Left cardiac atrium (tissue), 4 donors: Measurements from ENCODE around the gene FAM114A1. TPM values are rescaled to one million over a fixed set of nuclear protein-coding genes. Genes with fewer than 3 reads are reported as not detected.

Experiments used
- ATAC-seq, 2 donors: fragments of 200-7000 bp; cut with Tn5 transposase; one replicate each; pipeline ENCODE4 v1.9.1; 2020; ENCODE audit warnings: mild to moderate bottlenecking in 2 of 2, moderate library complexity in 2 of 2
- DNase-seq: peaks from one replicate; pipeline ENCODE4 v3.0.0-alpha.2; 2020
- intact Hi-C, 2 donors: fragments of 100-400 bp; cut with DNase I; formaldehyde crosslinking; loops; one replicate each; pipeline versions ENCODE4 v1.14.1 to v1.15.1; 2022 to 2023
- long read RNA-seq: library from polyadenylated mRNA; unstranded; transcript quantifications from one replicate; pipeline ENCODE4 v2.0.0, GENCODE V29; 2021
- total RNA-seq, 2 donors: library from RNA; stranded (reverse); fragmentation: NEBNext Ultra II Directional; extraction: Animal tissue kit (Norgen Biotek cat#: 25700); gene quantifications; one replicate each; pipeline ENCODE4 v1.2.1, GENCODE V29; 2021
- donor health status: DM: no; HTN: yes; CAD: no.
- donor health status: DM: no; HTN: yes; CAD: no; lungs with severe emphysema.
- donor health status: DM: yes; HTN: yes; CAD: no.
- donor health status: Dilated cardiomyopathy.

The FAM114A1 gene
- total RNA-seq: 10 to 100 TPM; 38.3 to 49.2 TPM
- long read RNA-seq, full-length matches to known transcripts: 1 of 19 reads
- long read RNA-seq, partial matches to known transcripts: 2 of 19 reads
- long read RNA-seq, other reads (novel, unspliced or antisense): 16 of 19 reads

- peak; percentile 89 for DNase-seq
- ATAC-seq: peak; percentile 98 to 99
- intact Hi-C loops: no loop called here
Measured at GRCh38 chr4:38867478-38868058, at the start of gene FAM114A1. Gene FAM114A1, plus strand, starts transcription at chr4:38867806. Its CDS starts 10,273 bp downstream, at chr4:38878079.

GRCh38 chr4:38818441-38818976 lies 49.1 kb upstream of the FAM114A1 start:
- DNase-seq (no peak), ATAC-seq (no peak)
- intact Hi-C loops: no loop called here

GRCh38 chr4:38819569-38819968 lies 48.0 kb upstream of the FAM114A1 start:
- DNase-seq (no peak), ATAC-seq (no peak)
- intact Hi-C loops: no loop called here

GRCh38 chr4:38820329-38821061 lies 47.1 kb upstream of the FAM114A1 start:
- DNase-seq (no peak), ATAC-seq (no peak)
- intact Hi-C loops: no loop called here

GRCh38 chr4:38821739-38822138 lies 45.9 kb upstream of the FAM114A1 start:
- ATAC-seq (no peak), DNase-seq (no peak)
- intact Hi-C loops: no loop called here

GRCh38 chr4:38822748-38823303 lies 44.8 kb upstream of the FAM114A1 start:
- intact Hi-C loops: no loop called here
- ATAC-seq: no peak
- no peak for DNase-seq

GRCh38 chr4:38823766-38824165 lies 43.8 kb upstream of the FAM114A1 start:
- ATAC-seq (no peak), DNase-seq (no peak)
- intact Hi-C loops: no loop called here

GRCh38 chr4:38829237-38829636 lies 38.4 kb upstream of the FAM114A1 start:
- intact Hi-C loops: no loop called here
- DNase-seq: no peak
- no peak for ATAC-seq

GRCh38 chr4:38831653-38832052 lies 36.0 kb upstream of the FAM114A1 start:
- no peak for DNase-seq
- no peak for ATAC-seq
- intact Hi-C loops: no loop called here

GRCh38 chr4:38832206-38832605 lies 35.4 kb upstream of the FAM114A1 start:
- ATAC-seq (peak in 1 of 2 donors; percentile 34), DNase-seq (no peak)
- intact Hi-C loops: no loop called here

GRCh38 chr4:38832624-38833528 lies 34.7 kb upstream of the FAM114A1 start:
- no peak for DNase-seq
- intact Hi-C loops: no loop called here
- no peak for ATAC-seq

- intact Hi-C loops: no loop called here
Measured at GRCh38 chr4:38834570-38834969, 33.0 kb upstream of the FAM114A1 start.

GRCh38 chr4:38837334-38837733 lies 30.3 kb upstream of the FAM114A1 start:
- ATAC-seq: no peak
- intact Hi-C loops: no loop called here
- no peak for DNase-seq

More at GRCh38 chr4:38834570-38834969, 33.0 kb upstream of the FAM114A1 start:
- no peak for ATAC-seq
- no peak for DNase-seq

GRCh38 chr4:38837849-38838248 lies 29.8 kb upstream of the FAM114A1 start:
- intact Hi-C loops: no loop called here
- DNase-seq (no peak), ATAC-seq (no peak)

GRCh38 chr4:38842994-38843393 lies 24.6 kb upstream of the FAM114A1 start:
- no peak for DNase-seq
- ATAC-seq: no peak
- intact Hi-C loops: no loop called here

GRCh38 chr4:38846015-38846414 lies 21.6 kb upstream of the FAM114A1 start:
- intact Hi-C loops: no loop called here
- ATAC-seq (no peak), DNase-seq (no peak)

GRCh38 chr4:38855466-38855865 lies 12.1 kb upstream of the FAM114A1 start:
- no peak for ATAC-seq
- intact Hi-C loops: loop anchor here in 1 of 2 donors (5.0 kb wide), 1 partner anchor 98 kb away; no protein-coding TSS in a partner anchor
- DNase-seq: no peak

- DNase-seq (no peak), ATAC-seq (peak in 1 of 2 donors; percentile 30)
- intact Hi-C loops: loop anchor here in 1 of 2 donors (5.0 kb wide), 1 partner anchor 99 kb away; no protein-coding TSS in a partner anchor
Measured at GRCh38 chr4:38856046-38856445, 11.6 kb upstream of the FAM114A1 start.
